Motor neuron (in vitro differentiated cells): ENCODE results near the gene AKAP12. TPM values are rescaled to one million over a fixed set of nuclear protein-coding genes. Genes with fewer than 3 reads are reported as not detected.
A peak's percentile ranks its signal among the peaks of the same experiment; 100 is the strongest.
"Not testable (repeated sequence)": the region's sequence is repeated elsewhere in the genome, so short reads cannot be mapped to it uniquely, and the experiment has no call there.

Experiments used
- ATAC-seq, 8 experiments: fragments of 200-7000 bp; cut with Tn5 transposase; replicated peaks in 6 of 8; 2 replicates each; pipeline ENCODE4 v1.8.0; 2021; ENCODE audit warnings: mild to moderate bottlenecking in 8 of 8, moderate library complexity in 8 of 8
- H3K27ac ChIP-seq, 2 donors: fragments of 250-450 bp; sonication (Bioruptor Pico); 2 replicates each; pipeline ENCODE4 v1.9.0; 2021; ENCODE audit warnings: antibody characterized with exemption in 2 of 2, mild to moderate bottlenecking in 2 of 2, moderate library complexity in 1 of 2
- H3K4me1 ChIP-seq, 2 donors: fragments of 250-450 bp; sonication (Bioruptor Pico); replicated peaks in 1 of 2; 2 replicates each; pipeline ENCODE4 v1.6.1; 2021; ENCODE audit warnings: antibody characterized with exemption in 2 of 2, mild to moderate bottlenecking in 2 of 2, moderate library complexity in 1 of 2
- H3K4me3 ChIP-seq, 5 donors: fragments of 250-450 bp; sonication (Bioruptor Pico); 2 replicates each; pipeline ENCODE4 v1.9.0; 2021; ENCODE audit warnings: antibody characterized with exemption in 5 of 5, mild to moderate bottlenecking in 5 of 5, moderate library complexity in 4 of 5
- WGBS, 10 experiments: fragments of 450-650 bp; shearing (Covaris generic); methylation state at CpG; one replicate each; pipeline ENCODE4 v1.0.0; 2022; 5-methylcytosine and 5-hydroxymethylcytosine counted together
- in situ Hi-C, 9 experiments: fragments of 400-800 bp; cut with MboI; loops; one replicate each; pipeline ENCODE4 v1.15.0; 2021; ENCODE audit warnings: low sequenced_read_pairs in 9 of 9, low pct_unique_long_range_greater_than_20kb in 2 of 9; ENCODE audit not compliant: unreplicated experiment in 9 of 9
- total RNA-seq, 8 experiments: library from RNA; unstranded; fragments of 300-600 nt; gene quantifications; 2 replicates each; pipeline versions ENCODE4 v1.2.3 to v1.2.4, GENCODE V29; 2022

AKAP12 gene
- total RNA-seq, 8 experiments from 2014 or later: 71.1 to 553 (median 180) TPM

DNA sequence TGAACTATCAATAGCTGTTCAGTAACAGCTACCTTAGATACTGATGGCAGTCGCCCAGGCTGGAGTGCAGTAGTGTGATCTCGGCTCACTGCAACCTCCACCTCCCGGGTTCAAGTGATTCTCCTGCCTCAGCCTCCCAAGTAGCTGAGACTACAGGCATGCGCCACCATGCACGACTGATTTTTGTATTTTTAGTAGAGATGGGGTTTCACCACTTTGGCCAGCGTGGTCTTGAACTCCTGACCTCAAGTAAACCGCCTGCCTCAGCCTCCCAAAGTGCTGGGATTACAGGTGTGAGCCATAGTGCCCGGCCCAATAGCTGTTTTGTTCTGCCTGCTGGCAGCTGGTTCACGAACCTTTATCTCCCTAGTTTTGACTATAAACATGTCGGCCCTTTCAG lies 103.0 kb downstream of the AKAP12 start:
- H3K27ac ChIP-seq, ATAC-seq, H3K4me3 ChIP-seq: not testable (repeated sequence)
- peaks cover 11 to 14% of the 10 kb centered on the region in 2 donors for H3K4me1 ChIP-seq
- in situ Hi-C loops: loop anchor here in 6 of 9 experiments (25.0 kb wide), 3 partner anchors 330 to 455 kb away; no protein-coding TSS in a partner anchor
- 89 to 100% (median 95%) methylated on average over 1 to 10 of the region's 10 CpGs; no CpG with 5 or more reads in 3 of the 10 experiments for WGBS, 10 experiments

DNA sequence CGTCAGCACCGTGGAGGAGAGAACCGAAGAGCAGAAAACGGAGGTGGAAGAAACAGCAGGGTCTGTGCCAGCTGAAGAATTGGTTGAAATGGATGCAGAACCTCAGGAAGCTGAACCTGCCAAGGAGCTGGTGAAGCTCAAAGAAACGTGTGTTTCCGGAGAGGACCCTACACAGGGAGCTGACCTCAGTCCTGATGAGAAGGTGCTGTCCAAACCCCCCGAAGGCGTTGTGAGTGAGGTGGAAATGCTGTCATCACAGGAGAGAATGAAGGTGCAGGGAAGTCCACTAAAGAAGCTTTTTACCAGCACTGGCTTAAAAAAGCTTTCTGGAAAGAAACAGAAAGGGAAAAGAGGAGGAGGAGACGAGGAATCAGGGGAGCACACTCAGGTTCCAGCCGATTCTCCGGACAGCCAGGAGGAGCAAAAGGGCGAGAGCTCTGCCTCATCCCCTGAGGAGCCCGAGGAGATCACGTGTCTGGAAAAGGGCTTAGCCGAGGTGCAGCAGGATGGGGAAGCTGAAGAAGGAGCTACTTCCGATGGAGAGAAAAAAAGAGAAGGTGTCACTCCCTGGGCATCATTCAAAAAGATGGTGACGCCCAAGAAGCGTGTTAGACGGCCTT lies 110.0 kb downstream of the AKAP12 start:
- in situ Hi-C loops: loop anchor here in 6 of 9 experiments (25.0 kb wide), 3 partner anchors 337 to 462 kb away; no protein-coding TSS in a partner anchor
- no peak overlapping the region for H3K4me3 ChIP-seq

DNA sequence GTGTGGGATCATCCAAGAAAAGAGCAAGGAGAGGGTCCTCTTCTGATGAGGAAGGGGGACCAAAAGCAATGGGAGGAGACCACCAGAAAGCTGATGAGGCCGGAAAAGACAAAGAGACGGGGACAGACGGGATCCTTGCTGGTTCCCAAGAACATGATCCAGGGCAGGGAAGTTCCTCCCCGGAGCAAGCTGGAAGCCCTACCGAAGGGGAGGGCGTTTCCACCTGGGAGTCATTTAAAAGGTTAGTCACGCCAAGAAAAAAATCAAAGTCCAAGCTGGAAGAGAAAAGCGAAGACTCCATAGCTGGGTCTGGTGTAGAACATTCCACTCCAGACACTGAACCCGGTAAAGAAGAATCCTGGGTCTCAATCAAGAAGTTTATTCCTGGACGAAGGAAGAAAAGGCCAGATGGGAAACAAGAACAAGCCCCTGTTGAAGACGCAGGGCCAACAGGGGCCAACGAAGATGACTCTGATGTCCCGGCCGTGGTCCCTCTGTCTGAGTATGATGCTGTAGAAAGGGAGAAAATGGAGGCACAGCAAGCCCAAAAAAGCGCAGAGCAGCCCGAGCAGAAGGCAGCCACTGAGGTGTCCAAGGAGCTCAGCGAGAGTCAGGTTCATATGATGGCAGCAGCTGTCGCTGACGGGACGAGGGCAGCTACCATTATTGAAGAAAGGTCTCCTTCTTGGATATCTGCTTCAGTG lies 110.8 kb downstream of the AKAP12 start:
- in situ Hi-C loops: no loop called here
- Histone ChIP-seq H3K27ac (no peak overlapping the region), H3K4me3 (no peak overlapping the region), H3K4me1 (peaks cover 0 to 2% of the 10 kb centered on the region in 2 donors)
- 91 to 100% (median 97%) methylated on average over 2 to 16 of the region's 20 CpGs; no CpG with 5 or more reads in 1 of the 10 experiments for WGBS, 10 experiments
- no peak for ATAC-seq

More for the DNA sequence above, 110.0 kb downstream of the AKAP12 start:
- ATAC-seq: no peak
- Histone ChIP-seq H3K4me1 (peaks cover 0 to 2% of the 10 kb centered on the region in 2 donors), H3K27ac (no peak overlapping the region)
- 90 to 98% (median 95%) methylated on average over 2 to 13 of the region's 19 CpGs for WGBS, 10 experiments

DNA sequence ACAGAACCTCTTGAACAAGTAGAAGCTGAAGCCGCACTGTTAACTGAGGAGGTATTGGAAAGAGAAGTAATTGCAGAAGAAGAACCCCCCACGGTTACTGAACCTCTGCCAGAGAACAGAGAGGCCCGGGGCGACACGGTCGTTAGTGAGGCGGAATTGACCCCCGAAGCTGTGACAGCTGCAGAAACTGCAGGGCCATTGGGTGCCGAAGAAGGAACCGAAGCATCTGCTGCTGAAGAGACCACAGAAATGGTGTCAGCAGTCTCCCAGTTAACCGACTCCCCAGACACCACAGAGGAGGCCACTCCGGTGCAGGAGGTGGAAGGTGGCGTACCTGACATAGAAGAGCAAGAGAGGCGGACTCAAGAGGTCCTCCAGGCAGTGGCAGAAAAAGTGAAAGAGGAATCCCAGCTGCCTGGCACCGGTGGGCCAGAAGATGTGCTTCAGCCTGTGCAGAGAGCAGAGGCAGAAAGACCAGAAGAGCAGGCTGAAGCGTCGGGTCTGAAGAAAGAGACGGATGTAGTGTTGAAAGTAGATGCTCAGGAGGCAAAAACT lies 111.5 kb downstream of the AKAP12 start:
- Histone ChIP-seq H3K4me1 (peaks cover 0 to 2% of the 10 kb centered on the region in 2 donors), H3K27ac (no peak overlapping the region), H3K4me3 (no peak overlapping the region)
- in situ Hi-C loops: no loop called here
- WGBS, 10 experiments: 95 to 100% (median 98%) methylated on average over 3 to 13 of the region's 18 CpGs; no CpG with 5 or more reads in 4 of the 10 experiments
- no peak for ATAC-seq

DNA sequence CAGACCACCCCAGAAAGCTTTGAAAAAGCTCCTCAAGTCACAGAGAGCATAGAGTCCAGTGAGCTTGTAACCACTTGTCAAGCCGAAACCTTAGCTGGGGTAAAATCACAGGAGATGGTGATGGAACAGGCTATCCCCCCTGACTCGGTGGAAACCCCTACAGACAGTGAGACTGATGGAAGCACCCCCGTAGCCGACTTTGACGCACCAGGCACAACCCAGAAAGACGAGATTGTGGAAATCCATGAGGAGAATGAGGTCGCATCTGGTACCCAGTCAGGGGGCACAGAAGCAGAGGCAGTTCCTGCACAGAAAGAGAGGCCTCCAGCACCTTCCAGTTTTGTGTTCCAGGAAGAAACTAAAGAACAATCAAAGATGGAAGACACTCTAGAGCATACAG lies 112.0 kb downstream of the AKAP12 start:
- in situ Hi-C loops: no loop called here
- no peak overlapping the region for H3K4me3 ChIP-seq
- peaks cover 0 to 2% of the 10 kb centered on the region in 2 donors for H3K4me1 ChIP-seq
- no peak overlapping the region for H3K27ac ChIP-seq
- 93 to 100% (median 99%) methylated on average over 1 to 6 of the region's 7 CpGs; no CpG with 5 or more reads in 4 of the 10 experiments for WGBS, 10 experiments
- no peak for ATAC-seq

DNA sequence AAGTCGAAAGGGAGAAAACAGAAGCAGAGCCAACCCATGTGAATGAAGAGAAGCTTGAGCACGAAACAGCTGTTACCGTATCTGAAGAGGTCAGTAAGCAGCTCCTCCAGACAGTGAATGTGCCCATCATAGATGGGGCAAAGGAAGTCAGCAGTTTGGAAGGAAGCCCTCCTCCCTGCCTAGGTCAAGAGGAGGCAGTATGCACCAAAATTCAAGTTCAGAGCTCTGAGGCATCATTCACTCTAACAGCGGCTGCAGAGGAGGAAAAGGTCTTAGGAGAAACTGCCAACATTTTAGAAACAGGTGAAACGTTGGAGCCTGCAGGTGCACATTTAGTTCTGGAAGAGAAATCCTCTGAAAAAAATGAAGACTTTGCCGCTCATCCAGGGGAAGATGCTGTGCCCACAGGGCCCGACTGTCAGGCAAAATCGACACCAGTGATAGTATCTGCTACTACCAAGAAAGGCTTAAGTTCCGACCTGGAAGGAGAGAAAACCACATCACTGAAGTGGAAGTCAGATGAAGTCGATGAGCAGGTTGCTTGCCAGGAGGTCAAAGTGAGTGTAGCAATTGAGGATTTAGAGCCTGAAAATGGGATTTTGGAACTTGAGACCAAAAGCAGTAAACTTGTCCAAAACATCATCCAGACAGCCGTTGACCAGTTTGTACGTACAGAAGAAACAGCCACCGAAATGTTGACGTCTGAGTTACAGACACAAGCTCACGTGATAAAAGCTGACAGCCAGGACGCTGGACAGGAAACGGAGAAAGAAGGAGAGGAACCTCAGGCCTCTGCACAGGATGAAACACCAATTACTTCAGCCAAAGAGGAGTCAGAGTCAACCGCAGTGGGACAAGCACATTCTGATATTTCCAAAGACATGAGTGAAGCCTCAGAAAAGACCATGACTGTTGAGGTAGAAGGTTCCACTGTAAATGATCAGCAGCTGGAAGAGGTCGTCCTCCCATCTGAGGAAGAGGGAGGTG lies 112.9 kb downstream of the AKAP12 start:
- Histone ChIP-seq H3K27ac (no peak overlapping the region), H3K4me3 (no peak overlapping the region), H3K4me1 (no peaks in the 10 kb centered on the region)
- in situ Hi-C loops: no loop called here
- 73 to 100% (median 94%) methylated on average over 2 to 18 of the region's 19 CpGs for WGBS, 10 experiments
- ATAC-seq: no peak

DNA sequence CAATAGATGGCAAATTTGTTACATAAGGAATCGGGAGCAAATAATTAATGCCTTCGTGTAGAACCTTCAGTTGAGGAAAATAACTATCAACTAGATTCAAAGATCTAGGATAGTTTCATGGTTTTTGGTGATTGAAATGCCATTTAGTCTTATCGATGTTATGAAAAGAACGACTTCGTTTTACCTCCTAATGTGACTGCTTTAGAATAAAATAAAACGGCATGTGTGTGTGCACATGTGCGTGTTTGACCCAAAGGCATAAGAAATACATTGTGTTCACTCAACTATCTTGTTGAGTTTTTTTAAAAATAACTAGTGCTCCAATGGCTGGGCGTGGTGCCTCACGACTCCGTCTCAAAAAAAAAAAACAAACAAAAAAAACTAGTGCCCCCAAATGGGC lies 114.0 kb downstream of the AKAP12 start:
- no peak for ATAC-seq
- in situ Hi-C loops: no loop called here
- WGBS, 10 experiments: 88 to 100% (median 96%) methylated on average over 4 to 10 of the region's 10 CpGs
- Histone ChIP-seq H3K27ac (no peak overlapping the region), H3K4me3 (no peak overlapping the region), H3K4me1 (no peaks in the 10 kb centered on the region)

DNA sequence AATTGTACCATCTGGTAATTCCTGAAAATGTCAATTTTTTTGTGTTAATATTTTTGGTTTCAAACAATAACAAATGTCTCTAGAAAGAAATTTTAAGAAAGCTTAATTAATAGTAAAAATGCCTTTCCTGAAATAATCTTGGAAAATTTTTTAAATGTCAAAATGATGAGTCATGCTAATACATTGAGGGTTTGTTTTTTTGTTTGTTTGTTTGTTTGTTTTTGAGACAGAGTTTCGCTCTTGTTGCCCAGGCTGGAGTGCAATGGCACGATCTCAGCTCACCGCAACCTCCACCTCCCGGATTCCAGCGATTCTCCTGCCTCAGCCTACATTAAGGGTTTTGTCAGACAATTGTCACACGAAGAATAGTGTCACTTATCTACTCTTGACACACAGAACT lies 117.2 kb downstream of the AKAP12 start:
- H3K27ac ChIP-seq, H3K4me3 ChIP-seq, in situ Hi-C loops, ATAC-seq, H3K4me1 ChIP-seq: not testable (repeated sequence)
- WGBS, 10 experiments: 40 to 93% (median 80%) methylated on average over 1 to 6 of the region's 6 CpGs; no CpG with 5 or more reads in 2 of the 10 experiments

DNA sequence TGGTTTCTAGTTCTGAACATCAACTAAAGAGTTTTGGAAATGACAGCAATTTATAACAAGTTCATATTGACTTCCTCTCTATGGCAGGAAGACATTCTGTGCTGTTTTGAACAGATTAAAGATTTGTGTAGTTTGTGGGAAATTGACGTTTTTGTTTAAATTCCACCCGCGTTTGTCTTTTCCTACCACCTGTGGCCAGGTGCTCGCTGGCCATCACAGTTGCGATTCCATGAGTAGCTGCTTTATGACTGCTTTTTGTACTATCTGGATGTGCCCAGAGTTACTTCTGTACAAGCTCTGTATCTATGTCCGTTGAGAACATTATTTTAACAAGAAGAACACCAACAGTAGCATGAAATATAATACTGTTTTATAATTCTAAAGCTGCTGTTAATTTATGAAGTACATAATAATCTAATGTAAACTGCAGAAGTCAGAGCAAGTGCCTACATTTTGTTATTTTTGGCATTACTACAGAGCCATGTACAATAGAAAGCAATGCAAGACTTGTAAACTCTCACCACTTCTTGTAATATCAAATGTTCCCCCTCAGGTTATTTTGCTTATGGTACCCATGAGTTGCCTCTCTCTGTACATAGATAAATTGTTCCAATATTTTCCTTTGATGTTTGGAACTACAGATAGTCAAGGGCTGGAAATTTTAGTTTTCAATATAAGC lies 118.1 kb downstream of the AKAP12 start:
- ATAC-seq: peak in 1 of 8 experiments; percentile 7
- H3K4me1 ChIP-seq: no peaks in the 10 kb centered on the region
- no peak overlapping the region for H3K27ac ChIP-seq
- no peak overlapping the region for H3K4me3 ChIP-seq
- in situ Hi-C loops: no loop called here
- 66 to 100% (median 93%) methylated on average over 1 to 6 of the region's 6 CpGs for WGBS, 10 experiments

DNA sequence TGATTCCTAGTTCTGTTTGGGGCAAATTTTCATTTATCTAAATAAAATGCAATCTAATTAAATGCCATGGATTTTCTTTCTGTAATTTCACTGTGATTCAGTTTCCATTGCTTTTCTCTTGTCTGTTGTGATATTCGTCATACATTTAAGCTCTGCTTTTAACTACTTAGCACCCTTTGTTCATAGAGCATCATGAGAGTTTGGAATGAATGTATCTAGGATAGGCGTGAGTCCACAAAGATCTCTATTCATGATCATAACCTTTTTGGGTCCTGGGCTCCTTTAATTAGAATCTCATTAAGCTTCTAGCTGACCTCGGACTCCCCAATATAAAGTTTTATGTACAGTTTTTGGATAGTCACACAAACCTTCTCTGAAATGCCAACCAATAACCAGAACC lies 118.7 kb downstream of the AKAP12 start:
- Histone ChIP-seq H3K27ac (no peak overlapping the region), H3K4me3 (no peak overlapping the region), H3K4me1 (no peaks in the 10 kb centered on the region)
- in situ Hi-C loops: no loop called here
- no peak for ATAC-seq
- 51 to 100% (median 88%) methylated on average over 1 to 3 of the region's 3 CpGs; no CpG with 5 or more reads in 1 of the 10 experiments for WGBS, 10 experiments

DNA sequence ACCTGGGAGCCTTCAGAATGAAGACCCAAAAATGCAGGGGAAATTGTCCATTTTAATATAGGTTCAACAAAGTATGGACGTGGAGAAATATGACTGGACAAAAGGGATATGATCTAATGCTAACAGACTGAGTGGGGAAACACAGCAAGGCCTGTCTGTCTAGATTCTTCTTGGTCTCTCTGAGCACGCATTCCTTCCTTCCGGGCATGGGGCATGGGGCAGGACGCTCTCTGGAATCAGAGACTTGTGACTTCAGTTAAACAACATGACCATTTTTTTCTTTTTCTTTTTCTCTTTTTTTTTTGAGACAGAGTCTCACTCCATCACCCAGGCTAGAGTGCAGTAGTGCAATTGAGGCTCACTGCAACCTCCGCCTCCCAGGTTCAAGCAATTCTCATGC lies 119.7 kb downstream of the AKAP12 start:
- Histone ChIP-seq H3K4me1 (no peaks in the 10 kb centered on the region), H3K27ac (no peak overlapping the region), H3K4me3 (no peak overlapping the region)
- in situ Hi-C loops: no loop called here
- peak in 1 of 8 experiments; percentile 5 for ATAC-seq
- WGBS, 10 experiments: 83 to 100% (median 95%) methylated on average over 1 to 5 of the region's 5 CpGs; no CpG with 5 or more reads in 2 of the 10 experiments

DNA sequence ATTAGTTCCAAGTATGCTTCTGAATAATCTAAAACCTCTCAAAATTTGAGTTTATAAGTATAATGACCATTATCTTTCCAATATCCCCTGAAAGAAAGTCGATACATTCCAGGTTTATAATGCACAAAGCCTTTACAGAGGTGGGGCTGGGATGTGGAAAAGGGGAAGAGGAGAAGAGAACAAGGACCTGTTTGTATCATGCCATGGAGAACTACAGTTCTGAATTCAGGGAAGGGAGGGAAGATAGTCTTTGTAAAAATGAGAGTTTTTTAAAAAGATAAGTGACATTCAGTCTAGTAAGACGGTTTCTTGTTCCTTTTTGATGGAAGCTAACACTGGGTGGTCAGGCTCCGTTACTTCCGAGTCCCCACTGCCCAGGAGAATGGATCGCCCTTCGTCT lies 125.5 kb downstream of the AKAP12 start:
- in situ Hi-C loops: no loop called here
- H3K4me1 ChIP-seq: no peaks in the 10 kb centered on the region
- 85 to 100% (median 97%) methylated on average over 1 to 6 of the region's 6 CpGs; no CpG with 5 or more reads in 2 of the 10 experiments for WGBS, 10 experiments
- no peak overlapping the region for H3K4me3 ChIP-seq
- H3K27ac ChIP-seq: no peak overlapping the region
- no peak for ATAC-seq
